HG03025 (cell line): ENCODE data around the gene TTC24.
"Not testable (repeated sequence)": the region's sequence is repeated elsewhere in the genome, so short reads cannot be mapped to it uniquely, and the experiment has no call there.

Experiments
- ATAC-seq: cut with Tn5 transposase; IDR thresholded peaks from one replicate; pipeline ENCODE4 v1.9.1; 2021; ENCODE audit warnings: mild to moderate bottlenecking, moderate library complexity; ENCODE audit not compliant: unreplicated experiment, low FRiP score

Gene TTC24

GRCh38 chr1:156579472-156579871, at the start of gene TTC24:
Gene TTC24, plus strand, starts transcription at chr1:156579723. Its CDS starts 1,642 bp downstream, at chr1:156581365.
- no peak for ATAC-seq

DNA sequence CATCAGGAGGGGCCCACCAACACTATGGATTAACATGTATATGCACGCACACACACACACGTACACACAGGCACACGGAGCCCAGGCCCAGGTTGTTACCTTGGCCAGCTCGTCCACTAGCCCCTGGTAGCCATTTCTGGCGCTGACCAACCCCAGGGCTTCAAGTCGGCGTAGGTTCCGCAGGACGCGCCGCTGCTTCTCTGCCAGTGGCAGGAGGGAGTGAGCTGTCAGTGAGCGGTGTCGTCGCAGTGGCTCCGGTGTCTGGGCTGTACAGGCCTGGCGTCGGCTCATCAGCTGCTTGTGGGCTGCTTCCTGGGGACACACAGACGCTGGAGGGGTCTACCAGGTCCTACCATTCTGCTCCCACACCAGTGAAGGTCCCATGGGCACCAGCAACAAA, 49.5 kb upstream of the TTC24 start:
- no peak for ATAC-seq

DNA sequence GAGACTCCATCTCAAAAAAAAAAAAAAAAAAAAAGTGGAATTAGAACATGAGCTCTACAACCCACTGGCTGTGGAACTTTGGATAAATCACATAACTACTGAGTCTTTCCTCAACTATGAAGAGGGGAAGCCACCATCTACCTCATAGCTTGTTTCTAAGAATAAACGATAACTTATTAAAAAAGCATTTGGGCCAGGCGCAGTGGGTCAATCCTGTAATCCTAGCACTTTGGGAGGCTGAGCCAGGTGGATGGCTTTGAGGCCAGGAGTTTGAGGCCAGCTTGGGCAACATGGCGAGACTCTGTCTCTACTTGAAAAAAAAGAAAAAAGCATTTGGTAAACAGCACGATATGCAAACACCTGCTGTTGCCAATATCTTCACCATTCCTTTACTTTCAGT, 47.1 kb upstream of the TTC24 start:
- ATAC-seq: no peak

- no peak for ATAC-seq
Measured at GRCh38 chr1:156533568-156534220, 45.8 kb upstream of the TTC24 start.

DNA sequence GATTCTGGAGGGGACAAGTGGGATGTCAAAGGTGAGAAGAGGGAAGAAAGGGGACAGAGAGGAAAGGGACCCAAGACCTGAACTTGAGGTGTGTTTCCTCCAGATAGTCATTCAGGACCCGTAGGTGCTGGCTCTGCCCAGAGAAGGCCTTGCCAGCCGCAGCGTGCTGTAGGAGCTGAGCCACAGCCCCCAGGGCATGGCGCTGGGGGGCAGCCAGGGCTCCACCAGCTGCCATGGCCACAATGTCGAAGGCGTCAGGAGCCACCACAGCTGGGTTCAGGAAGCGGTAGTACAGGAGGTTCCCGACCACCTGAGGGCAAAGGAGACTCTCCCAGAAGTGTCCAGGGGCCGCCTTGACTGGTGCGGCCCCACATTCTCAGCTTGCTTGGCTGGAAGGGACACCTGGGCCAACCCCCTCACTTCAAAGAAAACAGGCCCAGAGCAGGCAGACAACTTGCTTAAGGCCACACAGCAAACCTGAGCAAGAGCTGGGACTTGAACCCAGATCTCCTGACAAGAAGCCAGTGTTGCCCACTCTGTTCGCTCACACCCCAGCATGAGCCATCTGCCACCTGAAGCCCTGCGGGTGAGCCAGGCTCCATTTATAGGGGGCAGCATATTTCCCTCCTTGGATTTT, 45.0 kb upstream of the TTC24 start:
- ATAC-seq: no peak

DNA sequence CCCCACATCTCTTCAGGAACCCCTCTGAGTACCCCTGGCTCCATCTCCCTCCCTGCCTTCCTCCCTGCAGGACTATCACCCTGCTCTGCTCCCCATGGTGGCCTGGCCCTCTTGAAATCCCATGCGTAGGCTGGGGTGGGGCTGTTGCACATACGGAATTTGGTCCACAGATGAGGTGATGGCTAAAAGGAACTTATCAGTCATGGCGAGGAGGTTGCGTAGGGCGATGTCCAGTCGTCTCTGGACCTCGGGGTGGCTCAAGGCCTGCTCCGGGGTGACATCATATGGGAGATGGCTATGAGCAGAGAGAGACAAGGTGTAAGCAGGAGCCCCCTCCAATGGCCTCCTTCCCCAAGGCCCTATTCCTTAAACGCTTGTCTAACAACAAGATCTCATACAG, 42.5 kb upstream of the TTC24 start:
- ATAC-seq: no peak

DNA sequence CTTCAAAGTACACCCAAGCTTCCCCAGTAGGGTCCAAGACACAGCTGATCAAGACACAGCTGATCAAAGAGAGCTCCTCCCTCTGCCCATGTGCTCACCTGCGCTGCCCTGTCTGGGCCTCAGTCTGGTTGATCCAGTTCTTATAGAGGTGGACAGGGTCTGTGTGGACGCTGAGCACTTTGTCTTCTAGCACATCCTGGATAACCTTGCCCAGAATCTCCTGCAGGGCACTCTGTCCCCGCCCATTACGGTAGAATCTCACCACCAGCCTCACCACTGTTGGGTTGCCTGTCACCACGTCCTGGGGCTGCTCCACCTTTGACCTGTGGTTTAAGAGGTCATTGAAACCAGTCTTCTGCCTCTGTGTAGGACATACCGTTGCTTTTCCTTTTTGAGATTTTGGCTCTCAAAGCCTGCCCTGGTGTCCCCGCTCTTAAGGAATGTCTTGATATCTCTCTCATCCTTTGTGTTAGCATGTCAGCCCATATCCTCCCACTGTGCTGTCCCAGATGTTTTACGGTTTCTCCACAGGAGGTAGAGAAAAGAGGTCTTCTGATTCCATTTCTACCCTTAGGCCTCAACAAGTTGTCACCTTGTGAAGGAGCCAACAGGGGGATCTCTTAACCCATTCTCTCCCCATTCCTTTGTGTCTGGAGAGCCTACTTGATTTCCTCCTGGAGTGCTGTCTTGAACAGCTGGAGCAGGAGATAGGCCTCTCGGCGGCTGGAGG, 40.6 kb upstream of the TTC24 start:
- ATAC-seq: no peak

- ATAC-seq: no peak
Measured at GRCh38 chr1:156539818-156540355, 39.6 kb upstream of the TTC24 start.

GRCh38 chr1:156540955-156541354, 38.6 kb upstream of the TTC24 start:
- ATAC-seq: no peak

DNA sequence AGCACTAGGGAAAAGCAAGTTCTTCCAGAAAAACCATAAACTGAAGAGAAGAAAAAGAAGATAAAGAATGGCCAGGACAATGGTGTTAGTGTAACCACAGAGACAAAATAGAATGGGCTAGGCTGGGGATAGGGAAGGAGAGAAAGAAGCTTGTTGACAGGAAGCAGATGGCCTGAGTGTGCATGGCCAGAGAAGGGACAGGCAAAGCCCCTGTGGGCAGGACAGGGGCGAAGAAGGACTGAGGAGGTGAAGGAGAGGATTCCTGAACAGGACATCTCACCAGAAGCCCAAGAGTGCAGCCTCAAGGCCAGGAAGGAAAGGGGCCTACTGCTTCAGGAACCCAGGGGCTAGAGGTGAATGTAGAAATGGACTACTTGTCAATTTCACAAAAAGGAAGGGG, 36.5 kb upstream of the TTC24 start:
- no peak for ATAC-seq

GRCh38 chr1:156544592-156545102, 34.9 kb upstream of the TTC24 start:
- no peak for ATAC-seq

GRCh38 chr1:156546267-156546666, 33.3 kb upstream of the TTC24 start:
- ATAC-seq: no peak

GRCh38 chr1:156547434-156547833, 32.1 kb upstream of the TTC24 start:
- no peak for ATAC-seq

GRCh38 chr1:156547982-156548381, 31.5 kb upstream of the TTC24 start:
- no peak for ATAC-seq

DNA sequence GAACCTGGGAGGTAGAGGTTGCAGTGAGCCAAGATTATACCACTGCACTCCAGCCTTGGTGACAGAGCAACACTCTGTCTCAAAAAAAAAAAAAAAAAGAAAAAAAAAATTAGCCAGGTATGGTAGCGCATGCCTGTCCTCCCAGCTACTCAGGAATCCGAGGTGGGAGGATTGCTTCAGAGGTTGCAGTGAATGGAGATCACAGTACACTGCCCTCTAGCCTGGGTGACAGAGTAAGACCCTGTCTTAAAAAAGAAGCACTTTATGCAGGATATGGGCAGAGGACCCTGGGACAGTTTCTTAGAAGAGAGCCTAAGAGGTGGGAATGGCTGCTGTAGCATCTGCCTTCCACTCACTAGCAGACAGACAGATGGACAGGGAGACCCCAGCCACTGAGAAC, 30.1 kb upstream of the TTC24 start:
- no peak for ATAC-seq

DNA sequence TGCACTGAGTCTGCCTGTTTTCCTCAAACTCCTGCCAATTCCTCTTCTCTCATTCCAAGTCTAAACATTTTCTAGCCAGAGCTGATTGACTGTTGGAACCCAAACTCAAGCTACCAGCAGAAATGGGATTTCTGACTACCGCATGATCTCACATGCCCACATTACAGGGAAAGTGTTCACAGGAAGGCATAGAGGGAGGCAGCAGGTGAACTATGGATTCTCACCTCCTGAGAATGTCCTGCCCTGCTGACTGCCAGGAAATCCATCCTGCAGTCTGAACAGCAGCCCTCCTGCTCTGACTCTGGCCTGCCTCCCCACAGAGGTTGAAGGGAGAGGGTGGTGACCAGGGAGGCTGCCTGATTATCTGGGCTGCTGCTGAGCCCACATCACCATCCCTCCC, 29.7 kb upstream of the TTC24 start:
- no peak for ATAC-seq

GRCh38 chr1:156550346-156550745, 29.2 kb upstream of the TTC24 start:
- ATAC-seq: no peak

DNA sequence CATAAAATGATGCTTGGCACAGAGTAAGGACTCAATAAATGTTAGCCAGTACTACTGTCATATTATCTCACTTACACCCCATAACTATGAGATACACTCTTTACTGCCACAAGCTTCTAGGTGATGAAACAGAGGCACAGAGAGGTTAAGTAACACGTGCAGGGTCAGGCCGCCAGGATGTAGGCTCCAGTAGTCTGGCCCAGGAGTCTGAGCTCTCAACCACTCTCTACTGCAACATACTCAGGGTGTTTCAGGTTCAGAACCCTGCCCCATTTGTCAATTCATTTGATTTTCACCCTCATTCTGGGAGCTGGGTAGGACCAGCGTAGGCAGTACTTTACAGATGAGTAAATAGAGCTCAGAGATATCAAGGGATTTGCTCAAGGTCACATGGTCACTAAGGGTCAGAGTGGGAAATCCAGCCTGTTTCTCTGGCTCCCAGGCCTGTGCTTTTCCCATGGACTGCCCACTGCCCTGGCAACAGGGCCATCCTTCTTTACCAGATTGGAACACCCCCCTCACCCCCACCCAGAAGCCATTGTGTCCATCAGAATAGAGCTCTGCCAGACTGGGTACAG, 28.4 kb upstream of the TTC24 start:
- no peak for ATAC-seq

- ATAC-seq: no peak
Measured at GRCh38 chr1:156551869-156552268, 27.7 kb upstream of the TTC24 start.

DNA sequence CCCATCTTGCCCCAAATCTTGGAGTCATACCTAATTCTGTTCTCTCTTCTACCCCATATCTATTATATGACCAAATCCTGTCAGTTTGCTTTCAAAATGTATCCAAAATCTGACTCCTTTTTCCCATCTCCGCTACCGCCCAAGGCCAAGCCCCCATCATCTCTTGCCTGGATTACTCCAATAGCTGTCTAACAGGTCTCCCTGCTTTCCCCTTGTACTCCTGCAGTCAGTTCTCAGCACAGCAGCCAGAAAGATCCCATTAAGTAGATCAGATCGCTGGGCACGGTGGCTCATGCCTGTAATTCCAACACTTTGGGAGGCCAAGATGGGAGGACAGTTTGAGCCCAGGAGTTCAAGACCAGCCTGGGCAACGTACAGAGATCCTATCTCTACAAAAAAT, 27.0 kb upstream of the TTC24 start:
- ATAC-seq: no peak

DNA sequence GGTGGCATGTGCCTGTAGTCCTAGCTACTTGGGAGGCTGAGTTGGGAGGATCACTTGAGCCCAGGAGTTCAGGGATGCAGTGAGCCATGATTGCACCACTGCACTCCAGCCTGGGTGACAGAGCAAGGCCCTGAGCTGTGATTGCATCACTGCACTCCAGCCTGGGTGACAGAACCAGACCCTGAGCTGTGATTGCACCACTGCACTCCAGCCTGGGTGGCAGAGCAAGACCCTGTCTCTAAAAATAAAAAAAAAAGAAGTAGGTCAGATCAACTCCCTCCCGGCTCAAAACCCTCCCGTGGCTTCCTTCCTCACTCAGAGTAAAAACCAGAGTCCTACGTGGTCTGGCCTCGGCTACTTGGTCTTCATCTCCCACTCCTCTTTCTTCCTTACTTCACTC, 26.6 kb upstream of the TTC24 start:
- not testable (repeated sequence) for ATAC-seq
